GM12878 (cell line): ENCODE results near the gene CYP4F11. TPM values are rescaled to one million over a fixed set of nuclear protein-coding genes. Genes with fewer than 3 reads are reported as not detected.

ENCODE experiments used
- ATAC-seq: fragments of 200-7000 bp; cut with Tn5 transposase; 3 replicates; pipeline ENCODE4 v1.9.1; 2020; ENCODE audit warnings: mild to moderate bottlenecking, moderate library complexity
- BruUV-seq: library from RNA; stranded (reverse); fragments of 400-500 nt; replicated peaks from 2 replicates; lab custom pipeline; 2021; lab: Mats Ljungman, UMichigan
- CTCF ChIA-PET: fragments of 300-600 bp; sonication (Branson Sonifier 250); formaldehyde crosslinking; extraction: SDS; loops from one replicate; lab custom pipeline; 2021; ENCODE audit warnings: inconsistent platforms; lab: Yijun Ruan, JAX
- POLR2A ChIA-PET: fragments of 350-600 bp; formaldehyde crosslinking; extraction: SDS; loops from one replicate; lab custom pipeline; 2021; ENCODE audit warnings: inconsistent platforms; lab: Charles Lee
- RAD21 ChIA-PET: fragments of 300-600 bp; sonication (Branson Sonifier 250); formaldehyde crosslinking; loops from one replicate; lab custom pipeline; 2023; ENCODE audit warnings: antibody characterized with exemption; ENCODE audit not compliant: unreplicated experiment; lab: Charles Lee
- SMC1A ChIA-PET: fragments of 300-600 bp; sonication (Branson Sonifier 250); formaldehyde crosslinking; loops from one replicate; lab custom pipeline; 2023; ENCODE audit not compliant: unreplicated experiment, uncharacterized antibody; lab: Charles Lee
- DNase-seq: peaks from one replicate; pipeline ENCODE4 v3.0.0-alpha.2; 2011; ENCODE audit warnings: low read depth, low spot score
- FAIRE-seq: peaks from 3 replicates; lab custom pipeline; 2011; peaks lifted over from hg19 to GRCh38; lab: Jason Lieb, UNC
- H2AFZ ChIP-seq: 2 replicates; pipeline ENCODE4 v1.6.0; 2011; ENCODE audit warnings: low read depth, low read length, control low read depth; ENCODE audit not compliant: control insufficient read depth
- H3K27ac ChIP-seq: 2 replicates; pipeline ENCODE4 v1.5.1; 2011; ENCODE audit warnings: control low read depth; ENCODE audit not compliant: control insufficient read depth, insufficient read depth
- H3K27me3 ChIP-seq, 2 experiments: replicated peaks in 1 of 2; 2 replicates each; pipeline versions ENCODE4 v1.6.0 to v1.6.1; 2011; ENCODE audit warnings: low read length in 1 of 2; ENCODE audit not compliant: control insufficient read depth in 2 of 2, insufficient read depth in 2 of 2
- H3K36me3 ChIP-seq, 2 experiments: 2 replicates each; pipeline ENCODE4 v1.5.1; 2011; ENCODE audit warnings: low read length in 1 of 2; ENCODE audit not compliant: control insufficient read depth in 2 of 2, insufficient read depth in 2 of 2
- H3K4me1 ChIP-seq: 2 replicates; pipeline ENCODE4 v1.6.1; 2011; ENCODE audit warnings: mild to moderate bottlenecking, low read length, moderate library complexity, mixed read lengths; ENCODE audit not compliant: control insufficient read depth, insufficient read depth
- H3K4me2 ChIP-seq: 2 replicates; pipeline ENCODE4 v1.6.0; 2011; ENCODE audit warnings: control low read depth; ENCODE audit not compliant: control insufficient read depth, insufficient read depth
- H3K4me3 ChIP-seq: fragments of 200-600 bp; sonication (generic); 2 replicates; pipeline ENCODE4 v1.5.1; 2016
- H3K79me2 ChIP-seq: 2 replicates; pipeline ENCODE4 v1.6.0; 2011; ENCODE audit warnings: low read length; ENCODE audit not compliant: control insufficient read depth, insufficient read depth
- H3K9ac ChIP-seq: 2 replicates; pipeline ENCODE4 v1.8.0; 2011; ENCODE audit warnings: low read length, control low read depth, mixed read lengths; ENCODE audit not compliant: control insufficient read depth, insufficient read depth
- H3K9me3 ChIP-seq: replicated peaks from 3 replicates; pipeline ENCODE4 v1.5.1; 2011; ENCODE audit warnings: mild to moderate bottlenecking, low read length; ENCODE audit not compliant: control insufficient read depth, insufficient read depth
- H4K20me1 ChIP-seq: 2 replicates; pipeline ENCODE4 v1.6.0; 2011; ENCODE audit not compliant: control insufficient read depth, insufficient read depth
- BHLHE40 ChIP-seq, 2 experiments: fragments of 450-650 bp in 1 of 2; IDR thresholded peaks; 2 replicates each; pipeline ENCODE4 v1.6.1; 2011 to 2017; ENCODE audit warnings: low read depth in 2 of 2, borderline replicate concordance in 1 of 2, improper control_type of control experiment in 1 of 2, low read length in 1 of 2, mild to moderate bottlenecking in 1 of 2
- CEBPB ChIP-seq, 2 experiments: fragments of 150-350 bp in 1 of 2; IDR thresholded peaks; 2 replicates each; pipeline ENCODE4 v1.6.1; 2012 to 2014; ENCODE audit warnings: low read depth in 2 of 2, low read length in 2 of 2, borderline replicate concordance in 1 of 2, inconsistent platforms in 1 of 2
- GABPA ChIP-seq: IDR thresholded peaks from 2 replicates; pipeline ENCODE4 v1.6.1; 2014; ENCODE audit warnings: antibody characterized with exemption, low read depth, mild to moderate bottlenecking, inconsistent platforms
- GATAD2B ChIP-seq: fragments of 450-650 bp; conservative IDR thresholded peaks from 2 replicates; pipeline ENCODE4 v1.6.1; 2017; ENCODE audit warnings: low read depth, mild to moderate bottlenecking, moderate library complexity
- IKZF2 ChIP-seq, 2 experiments: fragments of 450-650 bp; IDR thresholded peaks; 2 replicates each; pipeline ENCODE4 v1.6.1; 2017; ENCODE audit warnings: mild to moderate bottlenecking in 2 of 2, moderate library complexity in 2 of 2
- MEF2A ChIP-seq: IDR thresholded peaks from 2 replicates; pipeline ENCODE4 v1.6.1; 2011; ENCODE audit warnings: low read depth, mild to moderate bottlenecking, low read length, moderate library complexity; ENCODE audit not compliant: insufficient read depth
- RCOR1 ChIP-seq: conservative IDR thresholded peaks from 2 replicates; pipeline ENCODE4 v1.6.1; 2012; ENCODE audit warnings: low read depth, low read length, improper control_type of control experiment
- SP1 ChIP-seq: IDR thresholded peaks from one replicate; pipeline ENCODE4 v1.6.1; 2011; ENCODE audit warnings: low read depth, low read length
- SREBF2 ChIP-seq: IDR thresholded peaks from 2 replicates; pipeline ENCODE4 v1.6.1; 2012; ENCODE audit warnings: mild to moderate bottlenecking, low read length
- TAF1 ChIP-seq: IDR thresholded peaks from 2 replicates; pipeline ENCODE4 v1.6.1; 2011; ENCODE audit warnings: mild to moderate bottlenecking, low read depth, low read length, borderline replicate concordance
- WGBS: methylation state at CpG from one replicate; pipeline ENCODE4 v1.1.6; 2016; ENCODE audit warnings: low lambda C conversion rate; ENCODE audit not compliant: insufficient replicate concordance, insufficient coverage; ENCODE audit errors: missing lambda C conversion rate; 5-methylcytosine and 5-hydroxymethylcytosine counted together
- in situ Hi-C: fragments of 300-500 bp; cut with MboI; formaldehyde crosslinking; loops from 9 replicates; pipeline ENCODE4 v1.14.3; 2018; ENCODE audit warnings: mixed read lengths
- intact Hi-C: fragments of 100-400 bp; cut with micrococcal nuclease; formaldehyde crosslinking; loops from one replicate; pipeline ENCODE4 v1.14.2; 2022; ENCODE audit not compliant: unreplicated experiment
- polyA plus RNA-seq, 11 experiments: library from polyadenylated mRNA; depleted of rRNA in 4 of 11; unstranded in 6 of 11; stranded (reverse) in 5 of 11; fragments of >200 nt; fragmentation: Nextera tagmentation in 4 of 11; fragmentation: Illumina TruSeq in 1 of 11; extraction: Ambion mirVana in 4 of 11; extraction: Trizol in 1 of 11; gene quantifications; 1 replicate in 1 of 11; 2 replicates in 10 of 11; pipeline versions ENCODE4 v1.2.1 to v1.2.3, GENCODE V29; 2011 to 2016; ENCODE audit warnings: inconsistent platforms in 2 of 11, missing spikeins in 2 of 11, low read depth in 1 of 11
- total RNA-seq, 4 experiments: library from RNA; depleted of rRNA in 3 of 4; stranded (reverse); fragments of >200 nt in 3 of 4; fragmentation: Illumina TruSeq in 1 of 4; extraction: Trizol in 1 of 4; gene quantifications; 2 replicates each; pipeline versions ENCODE4 v1.2.1 to v1.2.3, GENCODE V29; 2013 to 2021
- TF ChIP-seq, protein P1 (sequence below): fragments of 450-650 bp; IDR thresholded peaks from 2 replicates; pipeline ENCODE4 v1.6.1; 2014; ENCODE audit warnings: mild to moderate bottlenecking
- TF ChIP-seq, protein P2 (sequence below): IDR thresholded peaks from 2 replicates; pipeline ENCODE4 v1.6.1; 2012; ENCODE audit warnings: low read length, inconsistent platforms
- TF ChIP-seq, protein P3 (sequence below): IDR thresholded peaks from 2 replicates; pipeline ENCODE4 v1.6.1; 2012; ENCODE audit warnings: low read depth, low read length, improper control_type of control experiment
- TF ChIP-seq, protein P4 (sequence below): fragments of 150-350 bp; IDR thresholded peaks from 2 replicates; pipeline ENCODE4 v1.6.1; 2016; ENCODE audit warnings: low read depth, low read length

Gene CYP4F11
- total and polyA plus RNA-seq, 10 of the 15 experiments (the other 5 are each of a cell fraction or from before 2014, with no cell fraction given), result not detected

DNA sequence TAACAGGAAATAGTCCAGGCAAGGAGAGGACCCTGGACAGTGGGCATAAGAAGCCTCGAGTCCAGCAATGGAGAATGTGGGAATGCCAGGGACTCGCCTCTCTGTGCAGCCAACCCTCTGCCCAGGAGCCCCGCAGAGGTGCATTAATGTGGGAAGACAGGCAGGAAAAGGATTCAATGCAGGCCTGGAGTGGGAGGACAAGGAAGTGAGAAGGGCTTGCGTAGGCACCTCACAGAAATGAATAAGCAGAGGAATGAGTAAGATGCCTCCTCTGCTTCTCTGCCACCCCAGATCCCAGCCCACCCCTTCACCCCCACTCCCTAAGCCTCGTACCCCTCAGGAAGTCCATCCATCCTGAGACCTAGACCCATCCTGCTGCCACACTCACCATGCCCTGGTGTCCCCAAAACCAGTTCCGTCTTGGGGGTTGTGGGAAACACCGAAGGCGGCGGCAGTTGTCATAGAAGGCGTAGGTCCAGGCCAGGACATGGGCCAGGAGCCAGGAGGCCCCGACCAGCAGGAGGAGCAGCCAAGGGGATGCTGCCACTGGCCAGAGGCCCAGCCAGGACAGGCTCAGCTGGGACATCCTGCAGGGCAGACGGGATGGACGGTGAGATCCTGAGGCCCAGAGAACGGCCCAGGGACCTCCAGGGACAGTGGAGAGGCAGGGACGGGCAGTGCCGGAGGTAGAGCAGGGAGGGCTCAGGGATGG is 37.1 kb downstream of the CYP4F11 start:
- in situ Hi-C loops (no loop called here), intact Hi-C loops (no loop called here)
- Histone ChIP-seq H3K4me1 (no peaks in the 10 kb centered on the region), H2AFZ (no peak overlapping the region), H3K36me3 (no peaks in the 10 kb centered on the region), H3K4me3 (no peak overlapping the region), H3K27ac (no peak overlapping the region), H3K9me3 (no peaks in the 10 kb centered on the region; the same call in 2 of the 3 replicates), H4K20me1 (no peaks in the 10 kb centered on the region), H3K9ac (no peak overlapping the region), H3K27me3 (peaks cover 0 to 3% of the 10 kb centered on the region in 2 experiments; a peak in 1 of 4 replicates), H3K79me2 (no peaks in the 10 kb centered on the region), H3K4me2 (no peak overlapping the region)
- no peak for TF ChIP-seq IKZF2 (IDR thresholded peaks at IDR 0.05)
- TF ChIP-seq BHLHE40 (IDR thresholded peaks at IDR 0.05; ENCODE audit: borderline replicate concordance in 1 of 2, low read depth in 2 of 2, low read length in 1 of 2), result no peak
- TF ChIP-seq, protein P1, sequence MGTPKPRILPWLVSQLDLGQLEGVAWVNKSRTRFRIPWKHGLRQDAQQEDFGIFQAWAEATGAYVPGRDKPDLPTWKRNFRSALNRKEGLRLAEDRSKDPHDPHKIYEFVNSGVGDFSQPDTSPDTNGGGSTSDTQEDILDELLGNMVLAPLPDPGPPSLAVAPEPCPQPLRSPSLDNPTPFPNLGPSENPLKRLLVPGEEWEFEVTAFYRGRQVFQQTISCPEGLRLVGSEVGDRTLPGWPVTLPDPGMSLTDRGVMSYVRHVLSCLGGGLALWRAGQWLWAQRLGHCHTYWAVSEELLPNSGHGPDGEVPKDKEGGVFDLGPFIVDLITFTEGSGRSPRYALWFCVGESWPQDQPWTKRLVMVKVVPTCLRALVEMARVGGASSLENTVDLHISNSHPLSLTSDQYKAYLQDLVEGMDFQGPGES, result no peak
- TF ChIP-seq RCOR1, result no peak
- TF ChIP-seq, protein P2, sequence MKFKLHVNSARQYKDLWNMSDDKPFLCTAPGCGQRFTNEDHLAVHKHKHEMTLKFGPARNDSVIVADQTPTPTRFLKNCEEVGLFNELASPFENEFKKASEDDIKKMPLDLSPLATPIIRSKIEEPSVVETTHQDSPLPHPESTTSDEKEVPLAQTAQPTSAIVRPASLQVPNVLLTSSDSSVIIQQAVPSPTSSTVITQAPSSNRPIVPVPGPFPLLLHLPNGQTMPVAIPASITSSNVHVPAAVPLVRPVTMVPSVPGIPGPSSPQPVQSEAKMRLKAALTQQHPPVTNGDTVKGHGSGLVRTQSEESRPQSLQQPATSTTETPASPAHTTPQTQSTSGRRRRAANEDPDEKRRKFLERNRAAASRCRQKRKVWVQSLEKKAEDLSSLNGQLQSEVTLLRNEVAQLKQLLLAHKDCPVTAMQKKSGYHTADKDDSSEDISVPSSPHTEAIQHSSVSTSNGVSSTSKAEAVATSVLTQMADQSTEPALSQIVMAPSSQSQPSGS, result no peak
- TF ChIP-seq, protein P3, sequence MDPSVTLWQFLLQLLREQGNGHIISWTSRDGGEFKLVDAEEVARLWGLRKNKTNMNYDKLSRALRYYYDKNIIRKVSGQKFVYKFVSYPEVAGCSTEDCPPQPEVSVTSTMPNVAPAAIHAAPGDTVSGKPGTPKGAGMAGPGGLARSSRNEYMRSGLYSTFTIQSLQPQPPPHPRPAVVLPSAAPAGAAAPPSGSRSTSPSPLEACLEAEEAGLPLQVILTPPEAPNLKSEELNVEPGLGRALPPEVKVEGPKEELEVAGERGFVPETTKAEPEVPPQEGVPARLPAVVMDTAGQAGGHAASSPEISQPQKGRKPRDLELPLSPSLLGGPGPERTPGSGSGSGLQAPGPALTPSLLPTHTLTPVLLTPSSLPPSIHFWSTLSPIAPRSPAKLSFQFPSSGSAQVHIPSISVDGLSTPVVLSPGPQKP, result no peak
- no peak for TF ChIP-seq MEF2A
- TF ChIP-seq GABPA, result no peak
- TF ChIP-seq TAF1, result no peak
- TF ChIP-seq, protein P4, sequence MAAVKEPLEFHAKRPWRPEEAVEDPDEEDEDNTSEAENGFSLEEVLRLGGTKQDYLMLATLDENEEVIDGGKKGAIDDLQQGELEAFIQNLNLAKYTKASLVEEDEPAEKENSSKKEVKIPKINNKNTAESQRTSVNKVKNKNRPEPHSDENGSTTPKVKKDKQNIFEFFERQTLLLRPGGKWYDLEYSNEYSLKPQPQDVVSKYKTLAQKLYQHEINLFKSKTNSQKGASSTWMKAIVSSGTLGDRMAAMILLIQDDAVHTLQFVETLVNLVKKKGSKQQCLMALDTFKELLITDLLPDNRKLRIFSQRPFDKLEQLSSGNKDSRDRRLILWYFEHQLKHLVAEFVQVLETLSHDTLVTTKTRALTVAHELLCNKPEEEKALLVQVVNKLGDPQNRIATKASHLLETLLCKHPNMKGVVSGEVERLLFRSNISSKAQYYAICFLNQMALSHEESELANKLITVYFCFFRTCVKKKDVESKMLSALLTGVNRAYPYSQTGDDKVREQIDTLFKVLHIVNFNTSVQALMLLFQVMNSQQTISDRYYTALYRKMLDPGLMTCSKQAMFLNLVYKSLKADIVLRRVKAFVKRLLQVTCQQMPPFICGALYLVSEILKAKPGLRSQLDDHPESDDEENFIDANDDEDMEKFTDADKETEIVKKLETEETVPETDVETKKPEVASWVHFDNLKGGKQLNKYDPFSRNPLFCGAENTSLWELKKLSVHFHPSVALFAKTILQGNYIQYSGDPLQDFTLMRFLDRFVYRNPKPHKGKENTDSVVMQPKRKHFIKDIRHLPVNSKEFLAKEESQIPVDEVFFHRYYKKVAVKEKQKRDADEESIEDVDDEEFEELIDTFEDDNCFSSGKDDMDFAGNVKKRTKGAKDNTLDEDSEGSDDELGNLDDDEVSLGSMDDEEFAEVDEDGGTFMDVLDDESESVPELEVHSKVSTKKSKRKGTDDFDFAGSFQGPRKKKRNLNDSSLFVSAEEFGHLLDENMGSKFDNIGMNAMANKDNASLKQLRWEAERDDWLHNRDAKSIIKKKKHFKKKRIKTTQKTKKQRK, result no peak
- no peak for TF ChIP-seq CEBPB (IDR thresholded peaks at IDR 0.05; ENCODE audit: borderline replicate concordance in 1 of 2, low read depth in 2 of 2, low read length in 2 of 2)
- no peak for TF ChIP-seq SP1
- TF ChIP-seq GATAD2B, result no peak
- TF ChIP-seq SREBF2, result no peak
- DNase-seq (no peak), ATAC-seq (no peak), FAIRE-seq (no peak)
- ChIA-PET CTCF (no interaction called here), POLR2A (no interaction called here), SMC1A (no interaction called here), RAD21 (no interaction called here)
- no TSS peak for BruUV-seq
- WGBS, result 46% methylated on average over 16 of the region's 16 CpGs
